ENCODE results near the gene TCF19.

Gene TCF19

GRCh38 chr6:31178143-31179041, 20.0 kb downstream of the TCF19 start:
- TF ChIP-seq SIN3A (IDR thresholded peaks at IDR 0.05; ENCODE audit: borderline replicate concordance, insufficient read depth, low read length), result no peak
- no peak for TF ChIP-seq REST (IDR thresholded peaks at IDR 0.05; ENCODE audit: insufficient read depth in 1 of 2, low read depth in 2 of 2, low read length in 2 of 2)
- no peak for TF ChIP-seq FOXP2 (optimal IDR thresholded peaks at IDR 0.05; ENCODE audit: borderline replicate concordance, extremely low read depth, extremely low read length, insufficient read depth)
- TF ChIP-seq TAF1 (IDR thresholded peaks at IDR 0.05; ENCODE audit: borderline replicate concordance, insufficient read depth, low read length), result no peak
- no peak for TF ChIP-seq POLR2AphosphoS5 (IDR thresholded peaks at IDR 0.05; ENCODE audit: low read depth, low read length)

GRCh38 chr6:31179042-31179386, 20.6 kb downstream of the TCF19 start:
- TF ChIP-seq TAF1 (IDR thresholded peaks at IDR 0.05; ENCODE audit: borderline replicate concordance, insufficient read depth, low read length) (no peak), REST (IDR thresholded peaks at IDR 0.05; ENCODE audit: insufficient read depth in 1 of 2, low read depth in 2 of 2, low read length in 2 of 2) (no peak), SIN3A (IDR thresholded peaks at IDR 0.05; ENCODE audit: borderline replicate concordance, insufficient read depth, low read length) (no peak), FOXP2 (optimal IDR thresholded peaks at IDR 0.05; ENCODE audit: borderline replicate concordance, extremely low read depth, extremely low read length, insufficient read depth) (no peak), POLR2AphosphoS5 (IDR thresholded peaks at IDR 0.05; ENCODE audit: low read depth, low read length) (no peak)

GRCh38 chr6:31179896-31180295, 21.5 kb downstream of the TCF19 start:
- TF ChIP-seq POLR2AphosphoS5 (IDR thresholded peaks at IDR 0.05; ENCODE audit: low read depth, low read length), result no peak
- TF ChIP-seq TAF1 (IDR thresholded peaks at IDR 0.05; ENCODE audit: borderline replicate concordance, insufficient read depth, low read length), result no peak
- no peak for TF ChIP-seq SIN3A (IDR thresholded peaks at IDR 0.05; ENCODE audit: borderline replicate concordance, insufficient read depth, low read length)

- TF ChIP-seq POLR2AphosphoS5 (IDR thresholded peaks at IDR 0.05; ENCODE audit: low read depth, low read length), result no peak
- TF ChIP-seq TAF1 (IDR thresholded peaks at IDR 0.05; ENCODE audit: borderline replicate concordance, insufficient read depth, low read length), result no peak
- TF ChIP-seq REST (IDR thresholded peaks at IDR 0.05; ENCODE audit: insufficient read depth in 1 of 2, low read depth in 2 of 2, low read length in 2 of 2), result no peak
- TF ChIP-seq SIN3A (IDR thresholded peaks at IDR 0.05; ENCODE audit: borderline replicate concordance, insufficient read depth, low read length), result no peak
- no peak for TF ChIP-seq FOXP2 (optimal IDR thresholded peaks at IDR 0.05; ENCODE audit: borderline replicate concordance, extremely low read depth, extremely low read length, insufficient read depth)
Observed at GRCh38 chr6:31180500-31180899, 22.1 kb downstream of the TCF19 start.

GRCh38 chr6:31186052-31186734, 27.8 kb downstream of the TCF19 start:
- TF ChIP-seq SIN3A (IDR thresholded peaks at IDR 0.05; ENCODE audit: borderline replicate concordance, insufficient read depth, low read length), result no peak

- TF ChIP-seq SIN3A (IDR thresholded peaks at IDR 0.05; ENCODE audit: borderline replicate concordance, insufficient read depth, low read length) (no peak), REST (IDR thresholded peaks at IDR 0.05; ENCODE audit: insufficient read depth in 1 of 2, low read depth in 2 of 2, low read length in 2 of 2) (no peak), TAF1 (IDR thresholded peaks at IDR 0.05; ENCODE audit: borderline replicate concordance, insufficient read depth, low read length) (no peak), POLR2AphosphoS5 (IDR thresholded peaks at IDR 0.05; ENCODE audit: low read depth, low read length) (no peak), FOXP2 (optimal IDR thresholded peaks at IDR 0.05; ENCODE audit: borderline replicate concordance, extremely low read depth, extremely low read length, insufficient read depth) (no peak)
Observed at GRCh38 chr6:31187780-31188194, 29.4 kb downstream of the TCF19 start.
